ENCODE measurements around the gene LGR6.

LGR6 gene

GRCh38 chr1:202264726-202265125 lies 71.1 kb downstream of the LGR6 start:
- no peak for DNase-seq (ENCODE audit: low read depth in 3 of 3)

GRCh38 chr1:202266061-202266765 lies 72.6 kb downstream of the LGR6 start:
- DNase-seq (ENCODE audit: low read depth in 3 of 3): no peak

- no peak for DNase-seq (ENCODE audit: low read depth in 3 of 3)
Observed at GRCh38 chr1:202268032-202268431, 74.4 kb downstream of the LGR6 start.

DNA sequence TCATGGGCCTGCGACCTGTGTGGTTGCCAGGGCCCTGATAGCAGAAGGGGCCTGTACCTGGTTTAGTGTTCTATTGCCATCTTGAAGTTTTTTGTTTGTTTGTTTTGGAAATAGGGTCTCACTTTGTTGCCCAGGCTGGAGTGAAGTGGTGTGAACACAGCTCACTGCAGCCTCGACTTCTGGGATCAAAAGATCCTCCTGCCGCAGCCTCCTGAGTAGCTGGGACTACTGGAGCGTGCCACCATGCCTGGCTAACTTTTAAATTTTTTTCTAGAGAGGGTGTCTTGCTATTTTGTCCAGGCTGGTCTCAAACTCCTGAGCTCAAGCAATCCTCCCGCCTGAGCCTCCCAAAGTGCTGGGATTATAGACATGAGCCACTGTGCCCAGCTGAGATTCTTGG lies 75.2 kb downstream of the LGR6 start:
- no peak for DNase-seq (ENCODE audit: low read depth in 3 of 3)

DNA sequence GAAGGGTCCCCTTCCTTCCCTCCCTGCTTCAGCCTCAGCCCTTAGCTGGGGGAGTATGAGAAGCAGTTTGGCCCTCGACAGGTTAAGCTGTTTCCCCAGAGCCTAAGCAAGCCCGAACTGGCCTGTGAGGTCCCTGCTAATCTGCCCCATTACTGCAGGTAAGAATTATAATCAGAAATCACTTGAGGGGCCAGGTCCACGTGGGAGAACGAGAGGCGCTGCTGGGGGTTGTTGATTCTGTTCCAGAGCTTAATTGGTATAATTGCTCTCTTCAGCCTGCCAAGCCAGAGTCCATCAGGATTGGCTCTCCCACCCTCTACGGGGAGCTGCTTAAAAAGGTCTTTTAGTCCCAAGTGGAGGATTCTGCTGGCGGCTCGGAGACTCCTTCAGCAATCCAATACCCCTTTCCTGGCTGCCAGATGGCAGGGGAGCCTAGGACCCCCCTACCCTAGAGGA lies 77.3 kb downstream of the LGR6 start:
- DNase-seq (ENCODE audit: low read depth in 3 of 3): no peak

GRCh38 chr1:202272103-202272845 lies 78.7 kb downstream of the LGR6 start:
- no peak for DNase-seq (ENCODE audit: low read depth in 3 of 3)

GRCh38 chr1:202274611-202275010 lies 81.0 kb downstream of the LGR6 start:
- peak in 1 of 3 experiments; percentile 48 for DNase-seq (ENCODE audit: low read depth in 3 of 3)

- DNase-seq (ENCODE audit: low read depth in 3 of 3): no peak
Observed at GRCh38 chr1:202275061-202275770, 81.6 kb downstream of the LGR6 start.

GRCh38 chr1:202276081-202276715 lies 82.6 kb downstream of the LGR6 start:
- DNase-seq (ENCODE audit: low read depth in 3 of 3): no peak

DNA sequence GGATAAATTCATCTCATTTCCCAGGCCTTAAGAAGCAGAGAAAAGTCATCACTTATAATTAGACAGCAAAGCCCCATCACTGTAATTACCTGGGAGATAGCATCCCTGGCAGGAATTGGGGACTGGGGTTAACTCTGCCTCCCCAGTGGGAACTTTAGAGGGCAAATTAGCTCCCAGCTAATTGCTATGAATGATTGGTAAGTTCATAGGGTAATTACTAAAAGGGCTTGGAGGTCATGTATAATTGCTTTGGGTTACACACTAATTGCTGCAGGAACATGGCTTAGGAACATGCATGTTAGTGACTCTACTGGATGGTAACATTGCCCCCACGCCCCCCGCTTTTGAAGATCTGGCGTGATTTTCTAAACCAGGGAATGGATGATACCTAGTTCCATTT lies 83.3 kb downstream of the LGR6 start:
- no peak for DNase-seq (ENCODE audit: low read depth in 3 of 3)

DNA sequence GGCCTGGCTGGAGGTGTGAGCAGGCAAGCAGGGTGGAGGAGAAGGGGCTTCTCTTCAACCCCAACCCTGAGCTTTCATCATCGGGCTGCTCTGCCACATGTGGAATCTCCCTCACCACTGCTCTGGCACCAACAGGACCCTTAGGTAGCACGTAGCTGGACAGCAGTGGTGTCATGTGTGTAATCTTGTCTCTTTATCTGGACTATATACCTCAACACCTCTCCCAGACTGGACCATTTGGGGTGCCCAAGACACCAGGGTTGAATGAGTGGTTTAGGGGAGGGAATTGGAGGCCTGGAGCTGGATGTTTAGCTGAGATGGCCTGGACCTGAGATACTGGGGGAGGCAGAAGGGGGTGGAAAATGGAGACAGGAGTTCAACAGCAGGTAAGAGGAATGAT lies 85.2 kb downstream of the LGR6 start:
- DNase-seq (ENCODE audit: low read depth in 3 of 3): no peak

DNA sequence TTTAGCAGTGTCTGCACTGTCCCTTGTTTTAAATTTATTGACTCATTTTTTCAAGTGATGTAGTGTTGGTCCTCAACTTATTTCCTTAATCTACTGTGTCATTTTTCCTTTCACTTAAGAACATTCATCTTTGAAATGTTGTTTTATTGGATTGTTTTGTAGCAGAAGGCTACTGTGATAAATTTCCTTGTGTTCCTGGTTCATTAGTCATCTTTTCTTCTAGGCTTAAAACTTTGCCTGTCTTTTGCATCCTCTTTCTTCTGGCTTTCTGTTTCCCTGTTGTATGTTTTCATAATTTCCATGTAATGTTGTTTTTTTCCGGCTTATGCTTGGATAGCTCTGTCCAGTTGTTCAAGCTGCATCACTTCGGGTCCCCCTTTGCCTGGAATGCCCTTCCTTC lies 86.2 kb downstream of the LGR6 start:
- DNase-seq (ENCODE audit: low read depth in 3 of 3): no peak

DNA sequence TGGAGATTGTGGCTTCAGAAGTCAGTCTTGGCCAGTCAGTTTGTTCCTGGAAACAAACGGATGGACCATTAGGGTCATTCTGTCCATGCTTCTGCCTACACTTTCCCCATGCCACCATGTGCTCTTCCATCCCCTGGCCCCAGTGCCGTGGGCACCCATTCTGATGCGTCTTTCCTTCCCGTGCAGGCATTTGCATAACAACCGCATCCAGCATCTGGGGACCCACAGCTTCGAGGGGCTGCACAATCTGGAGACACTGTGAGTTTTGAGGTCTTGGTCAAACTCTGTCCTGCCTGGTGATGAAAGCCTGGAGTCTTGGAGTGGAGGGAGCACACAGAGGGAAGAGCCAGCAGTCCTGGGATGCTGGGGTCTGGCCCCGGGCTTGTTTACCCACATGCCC lies 87.0 kb downstream of the LGR6 start:
- no peak for DNase-seq (ENCODE audit: low read depth in 3 of 3)

DNA sequence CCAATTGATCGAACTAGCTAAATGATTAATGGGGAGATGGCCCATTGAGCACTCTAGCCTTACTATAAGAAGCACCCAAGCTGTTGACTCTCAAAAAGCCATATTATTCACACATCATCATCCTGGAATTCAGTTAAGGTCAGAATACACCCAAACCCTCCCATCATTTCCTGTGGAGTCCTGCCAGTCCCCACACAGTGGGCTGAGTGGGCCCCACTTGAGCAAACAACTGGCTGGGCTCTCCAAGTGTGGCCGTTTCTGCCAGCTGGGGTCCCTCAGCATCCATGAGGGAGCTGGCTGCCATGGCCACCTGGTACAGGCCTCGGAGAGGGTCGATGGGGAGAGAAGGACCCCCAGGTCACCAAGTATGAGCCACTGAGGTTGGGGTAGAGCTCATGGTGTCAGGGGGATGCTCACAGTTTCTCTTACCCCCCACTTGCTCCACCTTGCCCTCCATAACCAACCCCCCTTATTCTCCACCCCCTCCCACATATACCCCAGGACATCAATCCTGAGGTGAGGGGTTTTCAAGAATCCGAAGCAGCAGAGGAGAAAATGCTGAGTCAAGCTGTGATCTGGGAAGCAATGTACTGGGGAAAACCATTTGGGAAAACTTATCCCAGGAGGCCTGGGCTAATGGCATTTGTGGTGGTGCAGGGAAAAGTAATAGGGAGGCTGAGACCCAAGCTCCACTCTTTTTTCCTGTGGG lies 87.9 kb downstream of the LGR6 start:
- DNase-seq (ENCODE audit: low read depth in 3 of 3): no peak

GRCh38 chr1:202282025-202282371 lies 88.4 kb downstream of the LGR6 start:
- DNase-seq (ENCODE audit: low read depth in 3 of 3): no peak

- no peak for DNase-seq (ENCODE audit: low read depth in 3 of 3)
Observed at GRCh38 chr1:202282596-202283283, 89.1 kb downstream of the LGR6 start.

GRCh38 chr1:202283379-202283844 lies 89.8 kb downstream of the LGR6 start:
- peak in 1 of 3 experiments; percentile 1 for DNase-seq (ENCODE audit: low read depth in 3 of 3)

- no peak for DNase-seq (ENCODE audit: low read depth in 3 of 3)
Observed at GRCh38 chr1:202283991-202284390, 90.4 kb downstream of the LGR6 start.

GRCh38 chr1:202285908-202286307 lies 92.3 kb downstream of the LGR6 start:
- DNase-seq (ENCODE audit: low read depth in 3 of 3): no peak

DNA sequence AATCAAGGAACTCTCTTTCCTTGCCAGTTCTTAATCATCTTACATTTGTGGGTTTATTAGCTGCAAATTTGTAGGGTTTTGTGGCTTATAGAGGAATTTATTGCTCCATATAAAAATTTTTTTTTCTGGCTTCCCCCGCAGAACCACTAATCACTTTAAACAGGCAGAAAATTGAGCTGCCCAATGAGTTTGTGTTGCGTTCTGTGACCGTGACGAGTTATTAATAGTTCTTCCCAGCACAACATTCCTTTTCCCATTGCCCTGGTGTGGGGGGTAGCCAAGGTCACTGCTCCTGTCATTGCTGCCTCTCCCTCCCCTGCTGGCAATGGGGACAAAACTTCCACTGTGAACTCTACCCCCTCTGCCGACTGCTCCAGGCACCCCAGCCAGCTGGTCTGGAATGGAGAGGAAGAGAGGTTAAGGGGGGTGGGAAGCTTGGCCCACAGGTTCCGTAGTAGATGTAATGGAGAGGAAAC lies 93.1 kb downstream of the LGR6 start:
- no peak for DNase-seq (ENCODE audit: low read depth in 3 of 3)

- DNase-seq (ENCODE audit: low read depth in 3 of 3): no peak
Observed at GRCh38 chr1:202287196-202287595, 93.6 kb downstream of the LGR6 start.
